ENCODE measurements around the gene SRRM2. TPM values are rescaled to one million over a fixed set of nuclear protein-coding genes. Genes with fewer than 3 reads are reported as not detected.

The SRRM2 gene
- 80.5 and 116 TPM in 2 replicates for polyA plus RNA-seq (2011; rRNA removed)
- 130 and 214 TPM in 2 replicates for polyA minus RNA-seq (2011; rRNA and poly(A)+ RNA removed)

GRCh38 chr16:2752035-2752849, at the start of gene SRRM2:
TSS of gene SRRM2 (plus strand) at chr16:2752638. CDS start at chr16:2756365, 3,727 bp downstream.
- ChIA-PET CTCF (no interaction called here), POLR2A (interaction anchor here (0.7 to 1.9 kb wide), 7 partner anchors 11 to 153 kb away, joined by 3 to 17 read pairs (median 5); partner anchors contain the start of gene ELOB)
- Histone ChIP-seq H3K27me3 (ENCODE audit: control insufficient read depth, insufficient read depth, low read length) (no peaks in the 10 kb centered on the region), H3K9me3 (ENCODE audit: control insufficient read depth, insufficient read depth, low read length) (peaks cover 14% of the 10 kb centered on the region), H3K4me3 (ENCODE audit: low read depth, low read length) (peak within 1 kb of the TSS; percentile 91), H3K27ac (ENCODE audit: low read depth, low read length) (peak within 1 kb of the TSS; percentile 99)
- no peak for TF ChIP-seq CTCF (IDR thresholded peaks at IDR 0.05; ENCODE audit: low read depth, low read length)
- peak; percentile 91 for DNase-seq (ENCODE audit: low read depth, low spot score)

GRCh38 chr16:2702871-2703745, 49.3 kb upstream of the SRRM2 start:
- TF ChIP-seq CTCF (IDR thresholded peaks at IDR 0.05; ENCODE audit: low read depth, low read length) = no peak
- no peak for DNase-seq (ENCODE audit: low read depth, low spot score)
- Histone ChIP-seq H3K27me3 (ENCODE audit: control insufficient read depth, insufficient read depth, low read length) (no peaks in the 10 kb centered on the region), H3K9me3 (ENCODE audit: control insufficient read depth, insufficient read depth, low read length) (no peaks in the 10 kb centered on the region; the same call in 1 of the 2 replicates), H3K4me3 (ENCODE audit: low read depth, low read length) (no peak overlapping the region), H3K27ac (ENCODE audit: low read depth, low read length) (no peak overlapping the region)
- POLR2A ChIA-PET = no interaction called here
- CTCF ChIA-PET = no interaction called here

- no peak for TF ChIP-seq CTCF (IDR thresholded peaks at IDR 0.05; ENCODE audit: low read depth, low read length)
- no peaks in the 10 kb centered on the region; the same call in 1 of the 2 replicates for H3K9me3 ChIP-seq (ENCODE audit: control insufficient read depth, insufficient read depth, low read length)
- H3K27me3 ChIP-seq (ENCODE audit: control insufficient read depth, insufficient read depth, low read length) = no peaks in the 10 kb centered on the region
- no peak overlapping the region for H3K27ac ChIP-seq (ENCODE audit: low read depth, low read length)
- H3K4me3 ChIP-seq (ENCODE audit: low read depth, low read length) = no peak overlapping the region
- ChIA-PET CTCF (no interaction called here), POLR2A (no interaction called here)
- DNase-seq (ENCODE audit: low read depth, low spot score) = no peak
These were observed 48.1 kb upstream of the SRRM2 start for GRCh38 chr16:2704166-2704982.

GRCh38 chr16:2704983-2705275, 47.5 kb upstream of the SRRM2 start:
- no peaks in the 10 kb centered on the region; the same call in 1 of the 2 replicates for H3K9me3 ChIP-seq (ENCODE audit: control insufficient read depth, insufficient read depth, low read length)
- H3K27me3 ChIP-seq (ENCODE audit: control insufficient read depth, insufficient read depth, low read length) = no peaks in the 10 kb centered on the region
- no peak for DNase-seq (ENCODE audit: low read depth, low spot score)
- H3K4me3 ChIP-seq (ENCODE audit: low read depth, low read length) = no peak overlapping the region
- TF ChIP-seq CTCF (IDR thresholded peaks at IDR 0.05; ENCODE audit: low read depth, low read length) = no peak
- CTCF ChIA-PET = no interaction called here
- POLR2A ChIA-PET = no interaction called here
- H3K27ac ChIP-seq (ENCODE audit: low read depth, low read length) = no peak overlapping the region

Data from AG04450 (cell line).